ENCODE data around the gene APLP1.

APLP1 gene

GRCh38 chr19:35904311-35905068, 36.1 kb downstream of the APLP1 start:
- DNase-seq (ENCODE audit: low read depth), result peak; percentile 77
- no peak overlapping the region for H3K4me3 ChIP-seq (ENCODE audit: low read depth, low read length)
- no peak for TF ChIP-seq MAX (IDR thresholded peaks at IDR 0.05; ENCODE audit: low read depth, low read length)
- TF ChIP-seq, protein P1, sequence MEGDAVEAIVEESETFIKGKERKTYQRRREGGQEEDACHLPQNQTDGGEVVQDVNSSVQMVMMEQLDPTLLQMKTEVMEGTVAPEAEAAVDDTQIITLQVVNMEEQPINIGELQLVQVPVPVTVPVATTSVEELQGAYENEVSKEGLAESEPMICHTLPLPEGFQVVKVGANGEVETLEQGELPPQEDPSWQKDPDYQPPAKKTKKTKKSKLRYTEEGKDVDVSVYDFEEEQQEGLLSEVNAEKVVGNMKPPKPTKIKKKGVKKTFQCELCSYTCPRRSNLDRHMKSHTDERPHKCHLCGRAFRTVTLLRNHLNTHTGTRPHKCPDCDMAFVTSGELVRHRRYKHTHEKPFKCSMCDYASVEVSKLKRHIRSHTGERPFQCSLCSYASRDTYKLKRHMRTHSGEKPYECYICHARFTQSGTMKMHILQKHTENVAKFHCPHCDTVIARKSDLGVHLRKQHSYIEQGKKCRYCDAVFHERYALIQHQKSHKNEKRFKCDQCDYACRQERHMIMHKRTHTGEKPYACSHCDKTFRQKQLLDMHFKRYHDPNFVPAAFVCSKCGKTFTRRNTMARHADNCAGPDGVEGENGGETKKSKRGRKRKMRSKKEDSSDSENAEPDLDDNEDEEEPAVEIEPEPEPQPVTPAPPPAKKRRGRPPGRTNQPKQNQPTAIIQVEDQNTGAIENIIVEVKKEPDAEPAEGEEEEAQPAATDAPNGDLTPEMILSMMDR (IDR thresholded peaks at IDR 0.05; ENCODE audit: low read depth, low read length), result no peak
- TF ChIP-seq MYC (IDR thresholded peaks at IDR 0.05; ENCODE audit: low read depth, low read length), result no peak
- TF ChIP-seq POLR2A (IDR thresholded peaks at IDR 0.05; ENCODE audit: extremely low read depth, insufficient read length), result no peak

DNA sequence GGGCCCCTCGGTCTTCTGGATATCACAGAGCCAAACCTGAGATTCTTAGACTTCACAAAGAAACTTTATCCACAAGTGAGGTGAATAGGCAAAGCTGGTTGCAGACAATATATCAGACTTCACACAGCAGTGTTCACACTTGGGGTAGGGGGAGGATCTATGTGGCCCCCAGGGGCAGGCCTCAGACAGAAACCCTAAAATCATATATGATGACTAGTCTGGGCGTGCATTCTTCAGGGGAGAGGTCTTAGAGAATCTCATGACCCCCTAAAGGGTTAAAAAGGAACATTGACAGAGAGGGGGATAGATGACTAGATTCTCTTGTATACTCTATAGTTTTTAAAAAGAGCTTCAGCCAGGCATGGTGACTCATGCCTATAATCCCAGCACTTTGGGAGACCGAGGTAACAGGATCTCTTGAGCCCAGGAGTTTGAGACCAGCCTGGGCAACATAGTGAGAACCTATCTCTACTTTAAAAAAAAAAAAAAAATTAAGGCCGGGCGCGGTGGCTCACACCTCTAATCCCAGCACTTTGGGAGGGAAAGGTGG, 36.9 kb downstream of the APLP1 start:
- TF ChIP-seq MYC (IDR thresholded peaks at IDR 0.05; ENCODE audit: low read depth, low read length), result no peak
- TF ChIP-seq, protein P1 (IDR thresholded peaks at IDR 0.05; ENCODE audit: low read depth, low read length), result no peak
- TF ChIP-seq POLR2A (IDR thresholded peaks at IDR 0.05; ENCODE audit: extremely low read depth, insufficient read length), result no peak
- TF ChIP-seq MAX (IDR thresholded peaks at IDR 0.05; ENCODE audit: low read depth, low read length), result no peak
- peak; percentile 18 for DNase-seq (ENCODE audit: low read depth)
- H3K4me3 ChIP-seq (ENCODE audit: low read depth, low read length), result no peak overlapping the region

GRCh38 chr19:35907377-35907745, 39.0 kb downstream of the APLP1 start:
- H3K4me3 ChIP-seq (ENCODE audit: low read depth, low read length), result peak overlapping the region; percentile 44
- DNase-seq (ENCODE audit: low read depth), result no peak
- TF ChIP-seq, protein P1 (IDR thresholded peaks at IDR 0.05; ENCODE audit: low read depth, low read length), result no peak
- no peak for TF ChIP-seq POLR2A (IDR thresholded peaks at IDR 0.05; ENCODE audit: extremely low read depth, insufficient read length)
- no peak for TF ChIP-seq MAX (IDR thresholded peaks at IDR 0.05; ENCODE audit: low read depth, low read length)
- no peak for TF ChIP-seq MYC (IDR thresholded peaks at IDR 0.05; ENCODE audit: low read depth, low read length)

- DNase-seq (ENCODE audit: low read depth), result peak; percentile 67
- H3K4me3 ChIP-seq (ENCODE audit: low read depth, low read length), result peak within 1 kb of the TSS; percentile 44
- TF ChIP-seq MYC (IDR thresholded peaks at IDR 0.05; ENCODE audit: low read depth, low read length), result no peak
- TF ChIP-seq, protein P1 (IDR thresholded peaks at IDR 0.05; ENCODE audit: low read depth, low read length), result no peak
- no peak for TF ChIP-seq POLR2A (IDR thresholded peaks at IDR 0.05; ENCODE audit: extremely low read depth, insufficient read length)
- TF ChIP-seq MAX (IDR thresholded peaks at IDR 0.05; ENCODE audit: low read depth, low read length), result no peak
Observed at GRCh38 chr19:35908010-35908441, 39.7 kb downstream of the APLP1 start, which contains the start of gene TYROBP. TYROBP (minus strand) TSS chr19:35908295; CDS start chr19:35908228, 67 bp downstream.

- DNase-seq (ENCODE audit: low read depth), result peak; percentile 98
- H3K4me3 ChIP-seq (ENCODE audit: low read depth, low read length), result no peak overlapping the region
- TF ChIP-seq, protein P1 (IDR thresholded peaks at IDR 0.05; ENCODE audit: low read depth, low read length), result no peak
- TF ChIP-seq MYC (IDR thresholded peaks at IDR 0.05; ENCODE audit: low read depth, low read length) (peak; percentile 75), POLR2A (IDR thresholded peaks at IDR 0.05; ENCODE audit: extremely low read depth, insufficient read length) (no peak), MAX (IDR thresholded peaks at IDR 0.05; ENCODE audit: low read depth, low read length) (peak; percentile 57)
Observed at GRCh38 chr19:35908973-35909683, 40.8 kb downstream of the APLP1 start.
